Retinal pigment epithelial cell (primary cell): ENCODE results near the gene GNG7.

ENCODE experiments used
- DNase-seq: peaks from one replicate; pipeline ENCODE4 v3.0.0-alpha.2; 2010; ENCODE audit warnings: low read depth
- H3K4me3 ChIP-seq: 2 replicates; pipeline ENCODE4 v1.5.1; 2011; ENCODE audit warnings: mild to moderate bottlenecking, low read length, control low read depth, moderate library complexity
- CTCF ChIP-seq: conservative IDR thresholded peaks from 2 replicates; pipeline ENCODE4 v1.5.1; 2011; ENCODE audit warnings: low read depth, low read length, control low read depth, inconsistent platforms

GNG7 gene

GRCh38 chr19:2721570-2722540 is 19.4 kb upstream of the GNG7 start:
- peak overlapping the region; percentile 47 for H3K4me3 ChIP-seq
- TF ChIP-seq CTCF: no peak
- DNase-seq: no peak

GRCh38 chr19:2720777-2721569 is 18.5 kb upstream of the GNG7 start, which contains the start of gene DIRAS1:
TSS of gene DIRAS1 (minus strand) at chr19:2721372. CDS start at chr19:2717806, 3,566 bp downstream.
- H3K4me3 ChIP-seq: peak within 1 kb of the TSS; percentile 55
- no peak for TF ChIP-seq CTCF
- DNase-seq: no peak

GRCh38 chr19:2719920-2720776 is 17.7 kb upstream of the GNG7 start:
- TF ChIP-seq CTCF: peak; percentile 3
- peak; percentile 10 for DNase-seq
- peak overlapping the region; percentile 55 for H3K4me3 ChIP-seq

GRCh38 chr19:2719232-2719735 is 16.8 kb upstream of the GNG7 start:
- DNase-seq: no peak
- H3K4me3 ChIP-seq: no peak overlapping the region
- no peak for TF ChIP-seq CTCF

GRCh38 chr19:2717638-2718541 is 15.4 kb upstream of the GNG7 start:
- TF ChIP-seq CTCF: no peak

More at GRCh38 chr19:2717638-2718541, 15.4 kb upstream of the GNG7 start:
- DNase-seq: no peak
- H3K4me3 ChIP-seq: no peak overlapping the region
